HK-2 (cell line): Measurements from ENCODE around the gene TEKT5.
"Not testable (repeated sequence)": the region's sequence is repeated elsewhere in the genome, so short reads cannot be mapped to it uniquely, and the experiment has no call there.

ENCODE experiments used
- DNase-seq: peaks from one replicate; pipeline ENCODE4 v3.0.0-alpha.2; 2018; ENCODE audit not compliant: unreplicated experiment

TEKT5 gene

DNA sequence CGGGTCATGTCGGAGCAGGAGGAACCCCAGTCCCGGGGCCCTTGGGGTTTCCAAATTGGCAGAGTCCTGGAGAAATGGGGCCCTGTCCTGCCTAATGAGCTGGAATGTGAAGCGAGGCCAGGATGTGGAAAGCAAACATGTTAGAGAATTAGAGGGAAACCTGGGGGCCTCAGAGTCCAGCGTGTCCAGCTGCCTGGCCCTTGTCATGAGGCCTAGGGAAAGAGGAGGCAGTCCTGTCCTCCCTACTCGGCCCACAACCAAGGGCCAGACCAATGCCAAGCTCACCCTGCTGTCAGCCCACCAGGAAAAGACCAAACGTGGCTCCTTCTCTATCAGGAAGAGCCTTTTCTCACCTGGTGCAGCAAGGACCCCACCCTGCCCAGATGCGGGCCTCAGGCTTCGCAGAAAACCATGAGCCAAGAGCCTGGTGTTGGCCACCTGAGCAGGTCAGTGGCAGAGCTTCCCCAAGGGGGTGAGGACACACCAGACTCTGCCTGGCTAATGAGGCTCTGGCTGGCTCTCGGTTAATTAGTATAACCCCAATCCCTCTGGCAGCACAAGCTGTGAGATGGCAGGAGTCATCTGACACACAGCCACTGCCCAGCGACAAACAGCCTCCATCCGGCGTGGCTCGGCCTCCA is 10.1 kb downstream of the TEKT5 start:
- DNase-seq: no peak

DNA sequence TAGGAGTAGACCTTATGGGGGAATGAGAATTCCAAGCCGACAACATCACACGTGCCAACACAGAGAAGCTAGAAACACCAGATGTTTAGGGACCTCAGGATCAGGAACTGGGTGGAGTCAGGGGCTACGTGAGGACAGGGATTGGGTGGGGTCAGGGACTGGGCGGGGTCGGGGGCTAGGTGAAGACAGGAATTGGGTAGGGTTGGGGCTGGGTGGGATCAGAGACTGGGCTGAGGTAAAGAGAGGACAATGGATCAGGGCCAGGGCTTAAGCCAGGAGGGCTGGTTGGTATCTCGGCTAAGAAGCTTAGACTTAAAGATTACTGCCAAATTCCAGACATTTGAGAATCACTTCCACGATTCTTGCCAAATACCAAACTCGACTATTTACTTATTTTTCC is 11.6 kb downstream of the TEKT5 start:
- no peak for DNase-seq

DNA sequence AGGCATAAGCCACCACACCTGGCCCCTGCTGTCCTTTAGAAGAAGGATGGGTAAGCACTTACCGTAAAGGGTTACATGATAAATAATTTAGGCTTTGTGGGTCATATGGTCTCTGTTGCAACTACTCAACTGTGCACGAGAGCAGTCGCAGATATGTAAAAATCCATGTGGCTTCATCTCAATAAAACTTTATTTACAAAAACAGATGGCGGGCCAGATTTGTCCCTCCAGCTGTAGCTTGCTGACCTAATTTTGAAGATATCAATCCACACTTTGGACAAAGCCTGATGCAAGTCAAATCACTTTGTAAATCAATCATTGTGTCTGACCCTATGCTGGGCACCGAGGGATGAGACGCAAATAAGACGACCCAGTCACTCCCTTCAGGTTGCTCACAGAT is 12.1 kb downstream of the TEKT5 start:
- DNase-seq: no peak

DNA sequence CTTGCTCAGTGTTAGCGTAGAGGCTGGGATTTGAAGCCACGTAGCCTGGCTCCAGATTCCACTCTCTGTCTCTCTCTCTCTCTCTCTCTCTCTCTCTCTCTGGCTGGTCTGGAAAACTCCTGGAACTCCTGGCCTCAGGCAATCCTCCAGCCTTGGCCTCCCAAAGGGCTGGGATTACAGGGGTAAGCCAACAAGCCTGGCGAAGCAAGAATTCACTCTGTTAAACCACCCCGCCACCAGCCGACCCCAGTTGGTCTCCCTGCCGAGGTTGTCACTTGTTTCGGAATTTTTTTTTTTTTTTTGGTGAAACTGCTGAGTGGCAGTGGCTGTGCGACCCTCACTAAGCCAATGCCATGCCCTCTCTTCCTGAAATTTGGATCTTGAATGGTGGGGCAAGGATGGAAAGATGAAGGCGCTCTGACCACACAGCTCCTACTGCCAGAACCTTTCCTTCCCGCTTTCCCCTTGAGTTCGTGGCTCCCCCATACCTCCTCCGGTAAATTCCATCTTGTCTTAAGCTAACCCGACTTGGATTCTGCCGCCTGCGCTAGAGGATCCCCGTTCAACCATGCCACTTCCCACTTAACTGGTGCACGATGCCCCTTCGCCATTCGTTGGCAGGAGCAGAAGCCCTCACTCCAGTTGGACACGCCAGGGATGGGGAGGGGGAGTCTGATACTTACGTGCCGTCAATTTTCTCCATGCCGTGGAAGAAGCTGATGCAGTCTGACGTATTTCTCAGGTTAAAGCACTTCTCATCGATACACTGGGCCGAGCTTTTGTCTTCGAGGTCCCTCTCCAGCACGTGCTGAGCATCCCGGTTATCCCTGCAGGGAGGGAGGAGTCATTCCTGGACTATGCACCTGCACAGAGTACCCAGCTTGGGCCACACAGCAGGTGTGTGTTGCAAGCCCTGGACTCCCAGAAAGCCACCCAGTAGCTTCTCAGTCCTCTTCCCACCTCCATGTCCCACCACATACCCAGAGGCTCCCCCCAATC is 13.1 kb downstream of the TEKT5 start:
- DNase-seq: no peak

DNA sequence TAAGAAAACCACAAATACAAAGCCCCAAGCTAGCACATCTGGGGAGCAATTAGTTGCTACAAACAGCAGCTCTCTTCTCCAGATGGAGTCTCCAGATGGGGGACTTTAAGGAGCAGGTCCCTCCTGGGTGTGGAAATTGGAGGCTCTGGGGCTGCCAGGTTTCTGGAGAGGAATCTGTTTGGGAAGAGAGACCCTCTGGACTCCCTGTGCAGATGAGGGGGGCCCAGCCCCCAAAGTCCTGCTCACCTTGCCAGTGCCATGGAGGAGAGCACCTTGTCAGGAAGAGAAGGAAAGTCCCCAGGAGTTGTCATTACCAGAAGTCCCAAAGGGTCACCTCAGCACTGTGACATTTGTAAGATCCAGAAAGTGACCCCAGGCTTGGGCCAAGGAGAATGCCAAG is 14.8 kb downstream of the TEKT5 start:
- DNase-seq: no peak

DNA sequence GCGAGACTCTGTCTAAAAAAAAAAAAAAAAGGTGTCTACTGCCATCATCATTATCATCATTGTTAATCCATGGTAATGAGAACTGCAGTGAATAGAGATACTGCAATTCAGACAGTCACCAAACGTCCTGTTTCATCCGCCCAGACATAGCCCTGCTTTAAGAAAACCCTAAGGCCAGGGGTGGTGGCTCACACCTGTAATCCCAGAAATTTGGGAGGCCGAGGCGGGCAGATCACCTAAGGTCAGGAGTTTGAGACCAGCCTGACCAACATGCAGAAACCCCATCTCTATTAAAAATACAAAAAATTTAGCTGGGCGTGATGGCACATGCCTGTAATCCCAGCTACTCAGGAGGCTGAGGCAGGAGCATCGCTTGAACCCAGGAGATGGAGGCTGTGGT is 15.3 kb downstream of the TEKT5 start:
- not testable (repeated sequence) for DNase-seq

DNA sequence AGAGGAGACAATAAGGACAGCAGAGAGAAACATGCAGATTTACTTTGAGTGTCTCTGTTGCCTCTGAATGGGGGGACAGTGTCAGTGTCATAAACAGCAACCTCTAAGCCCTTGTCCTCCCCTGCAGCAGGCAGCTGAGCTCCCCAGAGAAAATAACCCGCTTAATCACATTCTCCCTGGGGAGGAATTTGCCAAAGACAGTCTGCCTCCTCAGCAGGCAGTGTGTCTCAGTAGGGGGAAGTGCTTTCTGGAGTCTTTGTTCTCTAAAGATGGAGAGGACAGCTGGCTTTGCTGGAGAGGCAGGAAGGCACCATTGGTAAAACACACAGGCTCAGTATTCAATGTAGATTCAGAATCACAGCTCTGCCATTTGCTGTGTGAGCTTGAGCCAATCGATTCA is 16.1 kb downstream of the TEKT5 start:
- no peak for DNase-seq

DNA sequence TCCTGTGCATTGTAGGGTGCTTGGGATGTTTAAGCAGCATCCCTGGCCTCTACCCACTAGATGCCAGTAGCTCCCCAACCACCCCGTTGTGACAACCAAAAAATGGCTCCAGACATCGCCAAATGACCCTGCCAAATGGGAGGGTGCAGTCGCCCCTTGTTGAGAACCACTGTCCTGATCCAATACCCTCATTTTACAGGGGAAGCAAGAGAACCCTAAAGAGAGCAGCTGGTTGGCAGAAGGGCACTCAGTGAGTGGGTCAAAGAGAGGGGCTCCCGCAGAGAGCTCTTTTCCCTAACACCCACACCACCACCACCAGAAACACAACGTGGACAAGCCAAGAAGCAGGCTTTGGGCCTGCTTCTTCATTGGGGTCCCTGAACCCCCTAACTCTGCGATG is 18.4 kb downstream of the TEKT5 start:
- DNase-seq: no peak

DNA sequence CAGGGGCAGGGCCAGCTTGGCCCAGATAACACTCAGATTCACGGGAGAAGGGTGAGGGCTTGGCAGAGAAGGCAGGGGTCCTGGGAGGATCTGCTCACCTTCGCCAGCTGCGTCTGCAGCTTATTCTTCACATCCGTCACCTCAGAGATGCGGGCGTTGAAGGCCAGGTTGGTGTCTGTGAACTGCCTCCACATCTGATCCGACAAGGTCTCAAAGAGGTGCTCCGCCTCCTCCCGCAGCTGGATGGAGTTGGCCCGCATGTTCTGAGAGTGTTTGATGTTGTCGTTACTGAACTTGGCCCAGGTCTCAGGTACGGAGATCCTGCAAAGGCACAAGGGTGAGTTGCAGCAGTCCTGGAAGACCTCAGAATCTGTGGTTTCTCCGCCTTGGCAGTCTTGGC is 18.9 kb downstream of the TEKT5 start:
- DNase-seq: no peak

DNA sequence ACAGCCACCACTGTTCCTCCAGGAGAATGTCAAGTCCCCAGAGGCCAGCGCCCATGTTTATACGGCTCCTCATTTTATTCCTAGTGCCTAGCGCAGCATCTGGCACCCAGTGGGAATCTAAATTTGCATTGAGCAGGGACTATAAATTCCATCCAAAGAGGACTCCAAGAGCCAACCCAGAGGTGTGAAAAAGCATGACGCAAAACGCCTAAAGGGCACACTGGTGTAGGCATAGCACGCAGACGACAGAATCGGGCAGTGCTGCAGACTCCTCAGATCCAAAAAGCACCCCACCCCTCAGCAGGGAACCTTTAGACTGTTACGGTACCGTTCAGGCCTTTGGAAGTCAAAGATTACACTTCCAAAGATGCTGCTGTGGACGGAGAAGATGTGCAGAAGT is 19.5 kb downstream of the TEKT5 start:
- DNase-seq: no peak

DNA sequence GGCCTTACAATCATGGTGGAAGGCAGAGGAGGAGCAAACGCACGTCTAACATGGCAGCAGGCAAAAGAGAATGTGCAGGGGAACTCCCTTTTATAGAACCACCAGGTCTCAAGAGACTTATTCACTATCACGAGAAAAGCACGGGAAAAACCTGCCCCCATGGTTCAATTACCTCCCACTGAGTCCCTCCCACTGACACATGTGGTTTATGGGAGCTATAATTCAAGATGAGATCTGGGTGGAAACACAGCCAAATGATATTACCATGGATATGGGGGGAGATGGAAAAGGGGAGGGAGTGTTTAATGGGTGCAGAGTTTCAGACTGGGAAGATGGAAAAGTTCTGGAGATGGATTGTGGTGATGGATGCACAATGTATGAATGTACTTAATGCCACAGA is 23.0 kb downstream of the TEKT5 start:
- DNase-seq: no peak

DNA sequence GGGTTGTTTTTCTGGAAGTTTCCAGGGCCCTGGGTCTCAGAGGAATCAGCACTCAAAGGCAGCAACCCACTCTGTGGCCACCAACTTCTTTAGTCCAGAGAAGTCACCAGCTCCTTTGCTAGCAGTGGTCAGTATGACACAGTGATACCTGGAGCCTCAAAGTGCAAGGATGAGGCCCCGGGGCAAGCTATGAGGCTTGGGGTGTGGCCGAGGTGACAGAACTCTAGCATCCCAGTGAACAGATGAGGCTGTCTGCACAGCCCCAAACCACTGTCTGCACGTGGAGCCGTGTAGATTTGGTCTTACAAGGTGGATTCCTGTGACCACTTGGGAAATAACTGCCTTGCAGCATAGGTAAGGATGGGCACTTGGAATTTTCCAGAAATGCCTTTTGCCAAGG is 24.9 kb downstream of the TEKT5 start:
- no peak for DNase-seq

DNA sequence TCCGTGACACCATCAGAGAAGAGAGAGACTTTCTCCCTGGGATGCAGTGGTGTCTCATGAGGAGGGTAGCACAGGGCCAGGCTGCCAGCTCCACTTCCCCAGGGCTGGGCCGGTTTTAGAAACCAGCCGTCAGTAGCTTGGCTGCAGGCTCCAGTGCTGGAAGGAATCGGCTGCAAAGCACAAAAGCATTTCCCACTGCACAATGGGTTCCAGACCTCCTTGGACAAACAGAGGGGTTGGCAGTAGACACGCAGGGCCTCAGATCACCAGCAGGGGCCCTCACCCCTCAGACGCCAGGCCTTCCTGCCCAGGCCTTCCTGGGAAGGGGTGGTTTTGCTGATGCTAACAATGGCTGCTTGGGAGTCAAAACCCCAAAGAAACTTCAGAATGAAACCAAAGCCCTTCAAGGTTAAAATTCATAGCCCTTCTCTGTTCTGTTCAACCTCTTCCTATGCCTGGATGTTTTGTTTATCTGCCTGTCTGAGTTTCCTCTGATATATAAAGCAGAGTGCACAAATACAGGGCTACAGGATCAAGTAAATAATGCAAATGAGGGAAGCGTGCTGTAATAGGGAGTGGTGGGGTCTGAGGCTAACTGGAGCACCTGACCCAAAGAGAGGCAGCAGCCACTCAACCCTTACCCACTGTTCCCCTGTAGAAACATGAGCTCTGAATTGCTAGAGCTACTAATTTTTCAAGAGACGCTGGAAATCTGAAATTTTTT is 26.2 kb downstream of the TEKT5 start:
- peak; percentile 12 for DNase-seq

DNA sequence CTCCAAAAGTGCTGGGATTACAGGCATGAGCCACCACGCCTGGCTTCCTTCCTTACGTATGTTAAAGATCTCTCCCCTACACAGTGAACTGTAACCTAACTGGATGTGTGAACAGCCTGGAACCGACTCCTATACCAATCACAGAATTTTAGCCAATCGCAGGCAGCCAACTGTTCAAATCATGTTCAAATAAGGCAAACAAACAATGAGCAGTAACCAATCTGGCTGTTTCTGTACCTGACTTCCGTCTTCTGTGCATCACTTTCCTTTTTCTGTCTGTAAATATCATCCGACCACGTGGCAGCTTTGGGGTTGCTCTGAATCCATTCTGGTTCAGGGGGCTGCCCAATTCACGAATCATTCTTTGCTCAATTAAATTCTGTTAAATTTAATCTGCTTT is 27.5 kb downstream of the TEKT5 start:
- DNase-seq: no peak

DNA sequence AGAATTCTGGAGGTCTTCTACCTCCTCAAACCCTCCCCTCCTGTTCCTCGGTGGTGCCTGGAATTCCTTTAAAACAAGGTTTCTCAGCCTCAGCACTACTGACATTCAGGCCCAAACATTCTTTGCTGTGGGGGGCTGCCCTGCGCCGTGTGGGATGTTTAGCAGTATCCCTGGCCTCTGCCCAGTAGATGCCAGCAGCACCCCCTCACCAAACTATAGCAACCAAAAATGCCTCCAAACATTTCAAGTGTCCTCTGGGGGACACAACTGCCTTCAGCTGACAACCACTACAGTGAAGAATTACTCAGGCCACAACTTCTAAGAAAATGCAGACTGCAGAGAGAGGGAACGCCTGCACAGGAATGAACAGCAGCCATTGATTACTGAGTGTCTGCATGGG is 28.4 kb downstream of the TEKT5 start:
- no peak for DNase-seq

DNA sequence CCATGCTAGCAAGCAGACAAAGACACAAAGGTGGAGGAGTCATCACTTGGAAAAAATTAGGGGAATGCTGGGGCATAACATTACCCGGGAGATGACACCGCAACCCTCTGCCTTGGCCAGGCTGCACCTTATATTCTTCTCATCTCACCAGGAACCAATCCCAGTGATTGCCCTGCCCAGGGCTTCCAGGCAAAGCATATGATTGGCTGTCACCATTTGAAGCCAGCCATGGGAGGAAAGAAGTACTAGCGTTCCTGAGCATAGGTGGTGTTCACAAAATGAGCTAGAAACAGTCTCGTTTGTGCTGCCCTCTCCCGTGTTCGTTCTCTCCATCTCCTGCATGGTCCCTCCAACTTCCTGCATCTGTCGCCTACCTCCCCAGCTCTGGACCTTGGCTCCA is 29.6 kb downstream of the TEKT5 start:
- no peak for DNase-seq

DNA sequence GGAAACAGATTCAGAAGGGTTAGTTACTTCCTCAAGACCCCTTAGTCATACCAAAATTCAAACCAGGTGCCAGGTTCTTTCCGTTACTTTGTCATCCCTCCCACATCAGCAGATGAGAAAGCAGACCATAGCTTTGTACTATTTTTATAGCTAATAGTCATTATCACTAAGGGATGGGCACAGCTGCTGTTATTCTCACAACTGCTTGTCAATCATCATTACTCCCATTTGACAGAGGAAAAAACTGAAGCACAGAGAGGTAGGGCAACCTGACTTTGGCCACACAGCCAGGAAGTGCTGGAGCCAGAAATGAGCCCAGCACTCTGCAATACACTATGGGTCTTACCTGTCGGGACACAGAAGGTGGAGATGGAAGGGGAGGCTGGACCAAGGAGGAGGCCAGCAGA is 30.0 kb downstream of the TEKT5 start:
- no peak for DNase-seq

DNA sequence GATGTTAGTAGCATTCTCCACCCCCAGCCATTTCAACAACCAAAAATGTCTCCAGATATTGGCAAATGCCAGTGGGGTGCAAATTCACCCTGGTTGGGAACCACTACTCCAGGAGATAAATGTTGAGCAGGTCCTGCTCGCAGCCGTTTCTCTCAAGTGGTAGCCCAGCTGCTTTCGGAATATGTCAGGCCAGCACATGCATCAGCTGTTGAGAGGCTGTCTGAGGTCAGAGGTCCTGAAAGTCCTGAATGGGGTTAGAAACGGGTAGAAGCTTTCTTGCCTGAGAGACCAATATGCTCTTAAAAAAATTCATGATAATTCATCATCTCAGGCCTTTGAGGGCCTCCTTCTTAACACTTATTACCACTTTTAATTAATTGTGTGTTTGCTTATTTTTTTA is 31.0 kb downstream of the TEKT5 start:
- DNase-seq: no peak

DNA sequence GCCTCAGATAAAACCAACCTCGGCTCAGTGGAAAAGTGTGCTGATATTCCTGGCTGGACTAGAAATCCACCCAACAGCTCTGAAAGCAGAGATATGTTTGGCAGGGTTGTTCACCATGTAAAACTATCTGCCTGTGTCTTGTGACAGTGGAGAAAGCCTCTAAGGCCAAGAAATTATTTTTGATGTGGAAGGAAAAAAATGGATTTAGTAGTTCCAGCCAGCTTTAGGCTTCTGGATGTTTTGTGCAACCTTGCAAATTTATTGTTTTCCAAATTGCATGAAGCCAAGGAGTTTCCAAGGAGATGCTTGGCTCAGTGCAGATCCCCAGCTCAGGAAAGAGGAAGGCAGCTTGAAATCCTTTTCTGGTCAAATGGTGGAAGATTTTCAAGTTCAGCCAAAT is 31.6 kb downstream of the TEKT5 start:
- DNase-seq: no peak

DNA sequence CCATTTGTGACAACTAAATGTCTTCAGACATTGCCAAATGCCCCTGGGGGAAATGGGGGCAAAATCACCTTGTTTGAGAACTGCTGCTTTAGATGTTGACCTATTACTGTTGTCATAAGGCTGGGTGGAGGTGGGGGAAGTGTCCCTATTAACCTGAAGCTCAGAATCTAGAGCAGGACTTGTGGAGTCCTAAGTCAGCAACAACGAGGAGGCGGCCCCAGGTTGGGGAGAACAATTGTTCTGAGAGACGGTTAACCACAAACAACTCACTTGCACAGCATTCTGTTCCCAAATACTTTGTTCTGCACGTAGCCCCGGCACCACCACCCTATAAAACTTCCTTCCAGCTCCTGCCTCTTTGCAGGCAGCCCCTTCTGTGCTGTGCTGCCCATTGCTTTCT is 32.5 kb downstream of the TEKT5 start:
- DNase-seq: no peak

DNA sequence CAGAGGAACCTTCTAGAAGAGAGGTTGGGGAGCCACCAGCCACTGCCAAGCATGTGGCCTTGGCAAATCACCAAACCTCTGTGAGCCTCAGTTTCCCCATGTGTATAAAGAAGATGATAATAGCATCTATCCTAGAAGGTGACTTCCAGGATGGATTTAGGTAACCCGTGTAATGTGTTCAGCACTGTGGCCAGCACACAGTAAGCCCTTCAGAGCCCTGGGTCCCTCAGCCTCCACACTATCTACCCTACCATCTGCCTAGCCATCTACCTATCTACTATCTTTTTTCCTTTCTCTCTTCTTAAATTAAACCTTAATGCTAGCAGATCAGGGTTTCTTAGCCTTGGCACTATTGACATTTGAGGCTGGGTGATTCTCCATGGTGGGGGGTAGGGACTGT is 33.0 kb downstream of the TEKT5 start:
- no peak for DNase-seq

DNA sequence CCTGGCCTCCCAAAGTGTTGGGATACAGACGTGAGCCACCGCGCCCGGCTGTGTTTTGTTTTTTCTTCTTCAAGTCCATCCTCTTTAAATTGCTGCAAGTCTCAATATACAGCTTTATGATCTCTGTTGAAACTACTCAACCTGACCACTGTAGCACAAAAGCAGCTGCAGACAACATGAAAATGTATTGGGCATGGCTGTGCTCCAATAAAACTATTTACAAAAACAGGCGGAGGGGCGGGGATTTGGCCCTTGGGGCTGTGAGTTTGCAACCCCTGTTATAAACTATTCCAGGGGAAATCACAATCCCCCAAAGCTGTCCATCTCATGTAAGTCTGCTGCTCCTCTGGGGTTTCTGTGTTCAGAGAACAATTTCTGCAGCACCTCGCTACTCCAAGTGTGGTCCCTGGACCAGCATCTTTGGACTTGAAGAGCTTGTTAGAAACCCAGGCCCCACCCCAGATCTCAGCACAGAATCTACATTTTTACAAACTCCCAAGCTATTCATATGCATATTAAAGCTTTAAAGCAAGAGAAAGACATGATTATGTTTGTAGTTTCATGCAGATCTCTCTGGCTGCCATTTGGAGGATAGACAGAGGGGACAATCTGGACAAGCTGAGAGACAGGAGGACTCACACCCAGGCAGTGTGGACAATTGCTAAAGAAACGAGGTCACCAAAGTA is 33.6 kb downstream of the TEKT5 start:
- no peak for DNase-seq
